Vagina (tissue), 2 donors: Measurements from ENCODE around the gene TAF5. TPM values are rescaled to one million over a fixed set of nuclear protein-coding genes. Genes with fewer than 3 reads are reported as not detected.
"Not testable (repeated sequence)": the region's sequence is repeated elsewhere in the genome, so short reads cannot be mapped to it uniquely, and the experiment has no call there.

Source experiments
- DNase-seq, 2 donors: peaks; one replicate each; pipeline ENCODE4 v3.0.0-alpha.2; 2017; ENCODE audit errors: extremely low spot score in 2 of 2
- H3K27ac ChIP-seq: fragments of 200-600 bp; sonication (generic); one replicate; pipeline ENCODE4 v1.5.1; 2019
- H3K27me3 ChIP-seq: fragments of 200-600 bp; sonication (generic); one replicate; pipeline ENCODE4 v1.5.1; 2019
- H3K36me3 ChIP-seq, 2 donors: fragments of 200-600 bp; sonication (generic); one replicate each; pipeline ENCODE4 v1.5.1; 2017 to 2019
- H3K4me1 ChIP-seq: fragments of 200-600 bp; sonication (generic); one replicate; pipeline ENCODE4 v1.5.1; 2019
- H3K4me3 ChIP-seq, 2 donors: fragments of 200-600 bp; sonication (generic); 1 replicate in 1 of 2; 2 replicates in 1 of 2; pipeline ENCODE4 v1.5.1; 2016 to 2019
- H3K9me3 ChIP-seq: fragments of 200-600 bp; sonication (generic); one replicate; pipeline ENCODE4 v1.5.1; 2019
- POLR2A ChIP-seq, 2 donors: fragments of 450-650 bp; IDR thresholded peaks; one replicate each; pipeline ENCODE4 v1.6.1; 2017; ENCODE audit warnings: antibody characterized with exemption in 2 of 2, mild to moderate bottlenecking in 2 of 2, moderate library complexity in 2 of 2
- POLR2AphosphoS5 ChIP-seq, 2 donors: sonication (generic); formaldehyde crosslinking; IDR thresholded peaks; one replicate each; pipeline ENCODE4 v1.9.0; 2017; ENCODE audit warnings: antibody characterized with exemption in 2 of 2, mild to moderate bottlenecking in 2 of 2, low read depth in 1 of 2; ENCODE audit not compliant: insufficient read depth in 1 of 2
- intact Hi-C: fragments of 100-400 bp; cut with DNase I; formaldehyde crosslinking; loops from one replicate; pipeline ENCODE4 v1.15.1; 2023
- total RNA-seq: library from RNA; depleted of rRNA; stranded (reverse); fragments of >200 nt; gene quantifications from one replicate; pipeline ENCODE4 v1.2.3, GENCODE V29; 2016
- TF ChIP-seq, protein P1 (sequence below), 3 experiments: fragments of 450-650 bp in 2 of 3; fragments of 200-600 bp in 1 of 3; sonication (generic) in 1 of 3; IDR thresholded peaks; one replicate each; pipeline ENCODE4 v1.5.1; 2017 to 2019; ENCODE audit warnings: antibody characterized with exemption in 3 of 3, mild to moderate bottlenecking in 2 of 3, moderate library complexity in 2 of 3

The TAF5 gene
- total RNA-seq, 1 donor from 2014 or later, result 4.4 TPM

- Histone ChIP-seq H3K4me3 (peak overlapping the region; percentile 68 to 79), H3K36me3 (peaks cover 0 to 41% of the 10 kb centered on the region in 2 donors), H3K27ac (peak overlapping the region; percentile 12), H3K27me3 (no peaks in the 10 kb centered on the region), H3K4me1 (peaks cover 43% of the 10 kb centered on the region), H3K9me3 (no peaks in the 10 kb centered on the region)
- TF ChIP-seq POLR2A (IDR thresholded peaks at IDR 0.05) (no peak), POLR2AphosphoS5 (IDR thresholded peaks at IDR 0.05; ENCODE audit: insufficient read depth in 1 of 2, low read depth in 1 of 2) (no peak)
- TF ChIP-seq, protein P1, sequence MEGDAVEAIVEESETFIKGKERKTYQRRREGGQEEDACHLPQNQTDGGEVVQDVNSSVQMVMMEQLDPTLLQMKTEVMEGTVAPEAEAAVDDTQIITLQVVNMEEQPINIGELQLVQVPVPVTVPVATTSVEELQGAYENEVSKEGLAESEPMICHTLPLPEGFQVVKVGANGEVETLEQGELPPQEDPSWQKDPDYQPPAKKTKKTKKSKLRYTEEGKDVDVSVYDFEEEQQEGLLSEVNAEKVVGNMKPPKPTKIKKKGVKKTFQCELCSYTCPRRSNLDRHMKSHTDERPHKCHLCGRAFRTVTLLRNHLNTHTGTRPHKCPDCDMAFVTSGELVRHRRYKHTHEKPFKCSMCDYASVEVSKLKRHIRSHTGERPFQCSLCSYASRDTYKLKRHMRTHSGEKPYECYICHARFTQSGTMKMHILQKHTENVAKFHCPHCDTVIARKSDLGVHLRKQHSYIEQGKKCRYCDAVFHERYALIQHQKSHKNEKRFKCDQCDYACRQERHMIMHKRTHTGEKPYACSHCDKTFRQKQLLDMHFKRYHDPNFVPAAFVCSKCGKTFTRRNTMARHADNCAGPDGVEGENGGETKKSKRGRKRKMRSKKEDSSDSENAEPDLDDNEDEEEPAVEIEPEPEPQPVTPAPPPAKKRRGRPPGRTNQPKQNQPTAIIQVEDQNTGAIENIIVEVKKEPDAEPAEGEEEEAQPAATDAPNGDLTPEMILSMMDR (IDR thresholded peaks at IDR 0.05), result no peak
- intact Hi-C loops, result no loop called here
- no peak for DNase-seq
These were observed 29.5 kb downstream of the TAF5 start for GRCh38 chr10:103397191-103397825.

DNA sequence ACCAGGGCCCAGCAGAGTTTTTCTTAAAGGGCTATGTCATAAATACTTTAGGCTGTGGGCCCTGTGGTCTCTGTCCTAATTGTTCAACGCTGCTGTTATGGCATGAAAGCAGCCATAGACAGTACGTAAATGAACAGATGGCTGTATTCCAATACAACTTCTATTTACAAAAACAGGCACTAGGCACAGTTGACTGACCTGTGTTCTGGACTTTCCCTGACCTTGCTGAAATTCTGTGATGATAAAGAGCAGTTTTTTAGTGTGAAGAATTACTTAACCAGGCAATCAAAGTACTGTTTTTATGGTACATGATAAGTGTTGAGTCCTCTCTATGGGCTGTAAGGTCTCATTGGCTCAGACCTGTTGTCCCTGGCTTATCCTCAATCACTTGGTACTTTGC is 45.8 kb downstream of the TAF5 start:
- H3K4me1 ChIP-seq, result no peaks in the 10 kb centered on the region
- no peaks in the 10 kb centered on the region for H3K27me3 ChIP-seq
- DNase-seq, result no peak
- intact Hi-C loops, result loop anchor here (10.0 kb wide), 1 partner anchor 181 kb away; no protein-coding TSS in a partner anchor
- H3K4me3 ChIP-seq, result no peak overlapping the region
- TF ChIP-seq, protein P1 (IDR thresholded peaks at IDR 0.05), result no peak
- TF ChIP-seq POLR2AphosphoS5 (IDR thresholded peaks at IDR 0.05; ENCODE audit: insufficient read depth in 1 of 2, low read depth in 1 of 2) (no peak), POLR2A (IDR thresholded peaks at IDR 0.05) (no peak)
- H3K9me3 ChIP-seq, result no peaks in the 10 kb centered on the region
- H3K36me3 ChIP-seq, result peaks cover 5 to 91% of the 10 kb centered on the region in 2 donors
- no peak overlapping the region for H3K27ac ChIP-seq

DNA sequence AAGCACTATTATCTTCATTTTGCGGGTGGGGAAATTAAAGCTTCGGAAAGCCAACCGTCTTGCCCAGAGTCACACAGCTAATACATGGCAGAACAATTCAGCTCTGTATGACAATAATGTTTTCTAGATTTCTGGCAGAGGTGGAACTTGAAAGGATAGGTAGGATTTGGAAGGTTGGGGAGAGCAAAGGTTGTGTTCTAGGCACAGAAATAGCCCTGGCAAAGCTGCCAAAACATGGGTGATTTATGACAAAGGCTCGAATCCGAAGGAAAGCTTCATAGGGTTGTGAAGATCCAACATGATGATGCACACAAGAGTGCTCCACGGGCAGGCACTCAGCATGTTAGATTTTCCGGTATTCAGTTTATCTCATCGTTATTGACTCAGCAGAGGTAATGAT is 47.8 kb downstream of the TAF5 start:
- no peak overlapping the region for H3K4me3 ChIP-seq
- no peaks in the 10 kb centered on the region for H3K27me3 ChIP-seq
- H3K36me3 ChIP-seq, result peaks cover 5 to 94% of the 10 kb centered on the region in 2 donors
- intact Hi-C loops, result loop anchor here (10.0 kb wide), 1 partner anchor 179 kb away; no protein-coding TSS in a partner anchor
- H3K27ac ChIP-seq, result no peak overlapping the region
- no peak for DNase-seq
- TF ChIP-seq POLR2A (IDR thresholded peaks at IDR 0.05) (no peak), POLR2AphosphoS5 (IDR thresholded peaks at IDR 0.05; ENCODE audit: insufficient read depth in 1 of 2, low read depth in 1 of 2) (no peak)
- TF ChIP-seq, protein P1 (IDR thresholded peaks at IDR 0.05), result no peak
- H3K4me1 ChIP-seq, result no peaks in the 10 kb centered on the region
- no peaks in the 10 kb centered on the region for H3K9me3 ChIP-seq

DNA sequence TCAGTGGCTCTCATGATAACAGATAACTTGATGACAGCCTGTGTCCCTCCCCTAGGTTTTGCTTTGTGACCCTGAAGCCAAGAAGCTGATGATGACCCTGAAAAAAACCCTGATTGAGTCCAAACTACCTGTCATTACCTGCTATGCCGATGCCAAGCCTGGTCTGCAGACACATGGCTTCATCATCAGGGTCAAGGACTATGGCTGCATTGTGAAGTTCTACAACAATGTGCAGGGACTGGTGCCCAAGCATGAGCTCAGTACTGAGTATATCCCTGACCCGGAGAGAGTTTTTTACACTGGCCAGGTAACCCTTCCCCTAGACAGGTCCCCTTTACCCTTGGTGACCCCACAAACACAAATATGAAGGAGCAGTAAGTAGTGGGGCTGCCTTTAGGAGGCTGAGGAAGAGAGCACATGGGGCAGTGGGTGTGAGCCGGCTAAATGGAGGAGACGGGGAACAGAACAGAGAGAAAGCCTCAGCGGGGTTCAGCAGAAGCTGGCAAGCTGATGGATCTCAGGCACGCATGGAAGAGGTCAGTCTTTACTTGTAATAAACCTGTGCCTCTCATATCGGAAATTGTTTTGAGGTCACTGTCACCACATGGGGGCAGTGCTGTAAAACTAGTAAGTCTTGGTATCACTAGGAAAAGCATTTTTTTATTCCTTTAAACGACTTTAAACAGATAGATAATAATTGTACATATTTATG is 48.8 kb downstream of the TAF5 start:
- intact Hi-C loops, result loop anchor here (10.0 kb wide), 1 partner anchor 178 kb away; no protein-coding TSS in a partner anchor
- TF ChIP-seq, protein P1 (IDR thresholded peaks at IDR 0.05), result peak; percentile 52 to 71 (median 68)
- no peak for TF ChIP-seq POLR2A (IDR thresholded peaks at IDR 0.05)
- H3K27ac ChIP-seq, result no peak overlapping the region
- H3K36me3 ChIP-seq, result peaks cover 5 to 90% of the 10 kb centered on the region in 2 donors
- no peaks in the 10 kb centered on the region for H3K4me1 ChIP-seq
- DNase-seq, result no peak
- H3K9me3 ChIP-seq, result no peaks in the 10 kb centered on the region
- no peaks in the 10 kb centered on the region for H3K27me3 ChIP-seq
- no peak overlapping the region for H3K4me3 ChIP-seq

- H3K27me3 ChIP-seq, H3K9me3 ChIP-seq, H3K27ac ChIP-seq, DNase-seq, H3K4me1 ChIP-seq, H3K4me3 ChIP-seq: not testable (repeated sequence)
- intact Hi-C loops, result loop anchor here (10.0 kb wide), 1 partner anchor 178 kb away; no protein-coding TSS in a partner anchor
- H3K36me3 ChIP-seq, result peaks cover 5 to 88% of the 10 kb centered on the region in 2 donors
These were observed 49.3 kb downstream of the TAF5 start for GRCh38 chr10:103417148-103417469.
